Measurements from ENCODE around the gene PGM2.

Gene PGM2

DNA sequence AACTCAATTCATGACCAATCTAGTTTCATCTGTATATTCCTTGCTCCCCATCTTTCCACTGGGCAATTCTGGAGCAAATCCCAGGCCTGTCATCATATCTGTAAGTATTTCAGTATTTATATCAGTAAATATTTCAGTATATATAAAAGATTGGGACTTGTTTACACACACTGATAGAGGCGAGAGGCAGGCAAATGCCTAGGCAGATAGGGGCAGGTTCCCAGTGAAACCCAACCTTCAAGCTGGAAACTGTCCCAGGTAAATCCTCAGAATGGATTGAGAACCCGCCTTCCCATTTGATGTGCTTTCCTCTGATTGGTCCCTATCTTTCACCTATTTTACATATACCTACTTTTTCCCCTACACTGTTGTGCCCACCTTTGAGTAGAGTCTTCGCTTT is 40.6 kb downstream of the PGM2 start:
- H3K9ac ChIP-seq (ENCODE audit: low read depth, low read length), result no peak overlapping the region
- no peaks in the 10 kb centered on the region for H3K4me1 ChIP-seq (ENCODE audit: insufficient read depth, low read length)
- peaks cover 6% of the 10 kb centered on the region; the same call in 1 of the 2 replicates for H3K36me3 ChIP-seq (ENCODE audit: insufficient read depth, low read depth, low read length)
- H3K27ac ChIP-seq (ENCODE audit: low read length), result no peak overlapping the region
- no peaks in the 10 kb centered on the region for H3K27me3 ChIP-seq (ENCODE audit: insufficient read depth, low read length)
- no peaks in the 10 kb centered on the region for H3K9me3 ChIP-seq (ENCODE audit: insufficient read depth, low read depth, low read length)
- no peak overlapping the region for H3K4me3 ChIP-seq (ENCODE audit: low read length)

DNA sequence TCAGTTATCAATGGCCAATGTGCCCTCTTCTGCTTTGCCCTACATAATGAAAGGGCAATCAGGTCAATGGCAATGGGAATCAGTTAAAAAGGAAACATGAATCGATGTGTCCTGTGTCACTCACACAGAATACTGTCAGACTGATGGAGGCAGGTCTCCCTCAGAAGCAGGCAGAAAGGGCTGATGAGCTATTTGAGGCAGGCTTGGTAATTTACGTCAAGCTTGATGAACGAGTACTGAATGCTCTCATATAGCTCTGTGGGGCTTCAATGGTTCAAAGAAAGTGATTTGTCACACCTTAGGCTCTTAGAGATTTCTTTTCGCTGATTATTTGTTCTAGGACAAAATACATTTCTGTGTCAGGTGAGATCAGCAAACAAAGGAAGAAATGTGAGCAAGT is 41.8 kb downstream of the PGM2 start:
- Histone ChIP-seq H3K4me1 (ENCODE audit: insufficient read depth, low read length) (no peaks in the 10 kb centered on the region), H3K27me3 (ENCODE audit: insufficient read depth, low read length) (no peaks in the 10 kb centered on the region), H3K9me3 (ENCODE audit: insufficient read depth, low read depth, low read length) (no peaks in the 10 kb centered on the region), H3K9ac (ENCODE audit: low read depth, low read length) (no peak overlapping the region), H3K27ac (ENCODE audit: low read length) (no peak overlapping the region), H3K4me3 (ENCODE audit: low read length) (no peak overlapping the region), H3K36me3 (ENCODE audit: insufficient read depth, low read depth, low read length) (peaks cover 6% of the 10 kb centered on the region; the same call in 1 of the 2 replicates)

DNA sequence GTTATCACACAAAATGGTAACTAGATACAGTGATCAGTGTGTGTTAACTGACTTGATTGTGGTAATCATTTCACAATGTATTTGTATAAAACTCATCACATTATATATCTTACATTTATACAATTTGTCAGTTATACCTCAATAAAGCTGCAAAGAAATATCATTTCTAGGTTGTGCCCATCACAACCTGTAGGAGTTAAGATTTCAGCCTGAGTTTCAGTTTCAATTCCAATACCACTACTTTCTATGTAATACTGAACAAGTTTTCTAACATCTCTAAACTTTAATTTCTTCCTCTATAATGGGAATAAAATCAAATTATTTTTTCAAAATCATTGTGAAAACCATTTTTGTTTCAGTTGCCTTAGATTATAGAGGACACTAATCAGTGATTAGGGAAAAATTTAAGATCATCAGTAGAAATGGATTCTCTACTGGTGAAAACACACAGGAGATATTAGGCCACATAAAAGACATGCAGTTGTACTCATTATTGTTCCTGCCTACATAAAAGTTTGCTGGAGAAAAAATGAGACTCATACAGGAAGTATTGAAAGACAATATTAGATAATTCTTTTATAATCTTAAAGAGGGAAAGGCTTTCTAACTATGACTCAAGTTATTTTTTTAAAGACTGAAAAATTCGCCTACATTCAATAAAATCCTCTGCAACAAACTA is 46.0 kb downstream of the PGM2 start:
- Histone ChIP-seq H3K36me3 (ENCODE audit: insufficient read depth, low read depth, low read length) (no peaks in the 10 kb centered on the region), H3K9me3 (ENCODE audit: insufficient read depth, low read depth, low read length) (no peaks in the 10 kb centered on the region), H3K27ac (ENCODE audit: low read length) (no peak overlapping the region), H3K9ac (ENCODE audit: low read depth, low read length) (no peak overlapping the region), H3K4me3 (ENCODE audit: low read length) (no peak overlapping the region), H3K27me3 (ENCODE audit: insufficient read depth, low read length) (no peaks in the 10 kb centered on the region), H3K4me1 (ENCODE audit: insufficient read depth, low read length) (no peaks in the 10 kb centered on the region)

DNA sequence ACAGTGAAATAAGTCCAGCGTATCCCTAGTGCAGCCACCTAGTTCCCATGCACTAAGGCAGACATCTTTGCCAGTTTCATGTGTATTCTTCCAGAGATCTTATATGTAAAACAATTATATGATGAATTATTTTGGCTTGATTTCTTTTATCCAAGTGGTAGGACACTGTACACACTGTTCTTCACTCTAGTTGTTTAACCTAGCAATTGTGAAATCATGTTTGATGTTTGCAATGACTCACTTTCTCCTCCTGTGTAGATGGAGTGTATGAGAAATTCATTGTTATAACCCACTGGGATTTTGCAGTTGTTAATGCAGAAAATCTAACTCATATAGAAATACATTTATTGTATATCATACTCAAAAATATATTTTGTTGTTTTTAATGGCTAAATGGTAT is 46.9 kb downstream of the PGM2 start:
- Histone ChIP-seq H3K9me3 (ENCODE audit: insufficient read depth, low read depth, low read length) (no peaks in the 10 kb centered on the region), H3K4me1 (ENCODE audit: insufficient read depth, low read length) (no peaks in the 10 kb centered on the region), H3K27ac (ENCODE audit: low read length) (no peak overlapping the region)

DNA sequence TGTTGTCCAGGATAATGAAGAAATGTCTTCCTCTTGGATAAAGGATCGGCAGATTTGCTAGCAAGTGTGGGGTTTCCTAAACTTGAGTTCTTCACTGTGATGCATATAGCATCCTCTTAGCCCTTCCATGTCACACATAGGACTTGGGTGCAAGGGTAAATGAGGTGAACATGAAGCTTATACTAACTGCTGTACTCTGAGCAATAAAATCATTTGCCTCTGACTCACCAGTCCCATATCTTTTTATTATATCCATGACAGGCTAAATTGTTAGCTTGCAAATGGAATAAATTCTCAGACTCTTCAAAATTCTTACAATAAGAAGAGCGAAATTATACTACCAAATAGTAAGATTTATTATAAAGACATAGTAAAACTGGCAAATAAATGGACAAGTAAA is 49.7 kb downstream of the PGM2 start:
- Histone ChIP-seq H3K27me3 (ENCODE audit: insufficient read depth, low read length) (no peaks in the 10 kb centered on the region), H3K36me3 (ENCODE audit: insufficient read depth, low read depth, low read length) (no peaks in the 10 kb centered on the region), H3K9me3 (ENCODE audit: insufficient read depth, low read depth, low read length) (no peaks in the 10 kb centered on the region), H3K9ac (ENCODE audit: low read depth, low read length) (no peak overlapping the region), H3K27ac (ENCODE audit: low read length) (no peak overlapping the region), H3K4me3 (ENCODE audit: low read length) (no peak overlapping the region), H3K4me1 (ENCODE audit: insufficient read depth, low read length) (no peaks in the 10 kb centered on the region)

More for the DNA sequence above, 46.9 kb downstream of the PGM2 start:
- Histone ChIP-seq H3K4me3 (ENCODE audit: low read length) (no peak overlapping the region), H3K27me3 (ENCODE audit: insufficient read depth, low read length) (no peaks in the 10 kb centered on the region), H3K9ac (ENCODE audit: low read depth, low read length) (no peak overlapping the region), H3K36me3 (ENCODE audit: insufficient read depth, low read depth, low read length) (no peaks in the 10 kb centered on the region)

DNA sequence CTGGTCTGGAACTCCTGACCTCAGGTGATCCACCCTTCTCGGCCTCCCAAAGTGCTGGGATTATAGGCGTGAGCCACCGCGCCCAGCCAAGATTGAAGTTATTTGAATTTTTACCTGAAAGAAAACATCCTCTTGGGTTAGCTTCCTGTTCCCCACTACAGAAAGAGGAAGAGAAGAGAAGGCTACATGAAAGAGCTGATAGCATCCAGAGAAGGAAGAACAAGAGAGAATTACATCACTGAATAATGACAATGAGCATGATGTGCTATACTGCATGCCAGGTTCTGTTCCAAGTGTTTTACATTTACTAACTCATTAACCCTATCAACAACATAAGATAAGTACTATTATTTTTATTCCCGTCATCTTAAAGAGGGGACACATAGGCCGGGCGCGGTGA is 52.9 kb downstream of the PGM2 start:
- Histone ChIP-seq H3K4me1 (ENCODE audit: insufficient read depth, low read length) (no peaks in the 10 kb centered on the region), H3K9me3 (ENCODE audit: insufficient read depth, low read depth, low read length) (no peaks in the 10 kb centered on the region), H3K36me3 (ENCODE audit: insufficient read depth, low read depth, low read length) (no peaks in the 10 kb centered on the region), H3K9ac (ENCODE audit: low read depth, low read length) (no peak overlapping the region), H3K27me3 (ENCODE audit: insufficient read depth, low read length) (no peaks in the 10 kb centered on the region), H3K27ac (ENCODE audit: low read length) (no peak overlapping the region), H3K4me3 (ENCODE audit: low read length) (no peak overlapping the region)

DNA sequence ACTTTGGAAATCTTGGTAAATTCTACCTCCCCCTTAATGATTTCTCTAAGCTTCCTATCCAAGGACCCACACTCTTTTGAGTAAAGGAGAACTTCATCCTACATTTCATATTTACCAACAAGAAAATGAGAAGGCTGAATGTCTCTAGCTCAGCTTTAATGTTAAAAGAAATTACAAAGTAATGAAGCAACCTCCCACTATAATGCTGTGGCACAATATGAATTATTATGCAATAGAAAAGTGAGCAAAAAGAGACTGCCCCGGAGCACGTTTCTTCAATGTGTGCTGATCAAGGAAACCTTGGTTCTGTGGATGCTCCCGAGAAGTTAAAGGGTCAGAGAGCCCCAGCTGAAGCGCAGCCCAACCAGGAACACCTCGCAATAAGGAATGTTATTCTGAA is 55.3 kb downstream of the PGM2 start:
- Histone ChIP-seq H3K9ac (ENCODE audit: low read depth, low read length) (no peak overlapping the region), H3K27ac (ENCODE audit: low read length) (no peak overlapping the region), H3K27me3 (ENCODE audit: insufficient read depth, low read length) (0 out of 2 replicates have a peak, but pooled peaks cover 4% of the 10 kb centered on the region), H3K4me3 (ENCODE audit: low read length) (no peak overlapping the region), H3K4me1 (ENCODE audit: insufficient read depth, low read length) (no peaks in the 10 kb centered on the region), H3K36me3 (ENCODE audit: insufficient read depth, low read depth, low read length) (no peaks in the 10 kb centered on the region), H3K9me3 (ENCODE audit: insufficient read depth, low read depth, low read length) (no peaks in the 10 kb centered on the region)

DNA sequence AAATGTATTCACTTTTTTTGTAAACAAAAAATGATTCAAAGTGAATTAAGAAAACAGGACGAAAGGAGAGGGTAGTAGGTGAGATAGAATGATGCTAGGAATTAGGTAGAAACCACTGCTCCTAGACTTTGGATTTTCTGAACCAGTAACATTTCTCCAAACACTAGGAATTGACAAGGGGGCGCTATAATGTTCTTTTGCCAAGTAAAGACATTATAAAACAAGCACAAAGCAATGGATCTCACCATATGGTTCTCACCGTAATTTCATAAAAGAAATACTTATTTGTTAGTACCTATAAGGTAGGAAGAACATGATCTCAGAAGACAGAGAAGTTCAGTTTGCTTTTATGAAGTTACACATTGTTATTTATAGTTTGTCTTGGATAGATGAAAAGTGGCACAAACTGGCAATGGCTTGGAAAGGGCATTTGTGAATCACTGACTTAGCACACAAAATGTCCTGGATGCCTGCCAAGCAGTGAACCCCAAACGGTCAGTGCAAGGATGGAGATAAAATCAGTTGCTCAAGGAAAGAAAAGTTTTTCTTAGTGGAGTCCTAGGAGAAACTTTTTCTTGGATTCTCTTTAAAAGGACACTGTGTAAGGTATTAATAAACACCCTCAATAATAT is 56.3 kb downstream of the PGM2 start:
- no peak overlapping the region for H3K4me3 ChIP-seq (ENCODE audit: low read length)
- no peak overlapping the region for H3K27ac ChIP-seq (ENCODE audit: low read length)
- peaks cover 14% of the 10 kb centered on the region for H3K27me3 ChIP-seq (ENCODE audit: insufficient read depth, low read length)
- H3K36me3 ChIP-seq (ENCODE audit: insufficient read depth, low read depth, low read length), result no peaks in the 10 kb centered on the region
- H3K9ac ChIP-seq (ENCODE audit: low read depth, low read length), result no peak overlapping the region
- no peaks in the 10 kb centered on the region for H3K9me3 ChIP-seq (ENCODE audit: insufficient read depth, low read depth, low read length)
- no peaks in the 10 kb centered on the region for H3K4me1 ChIP-seq (ENCODE audit: insufficient read depth, low read length)

DNA sequence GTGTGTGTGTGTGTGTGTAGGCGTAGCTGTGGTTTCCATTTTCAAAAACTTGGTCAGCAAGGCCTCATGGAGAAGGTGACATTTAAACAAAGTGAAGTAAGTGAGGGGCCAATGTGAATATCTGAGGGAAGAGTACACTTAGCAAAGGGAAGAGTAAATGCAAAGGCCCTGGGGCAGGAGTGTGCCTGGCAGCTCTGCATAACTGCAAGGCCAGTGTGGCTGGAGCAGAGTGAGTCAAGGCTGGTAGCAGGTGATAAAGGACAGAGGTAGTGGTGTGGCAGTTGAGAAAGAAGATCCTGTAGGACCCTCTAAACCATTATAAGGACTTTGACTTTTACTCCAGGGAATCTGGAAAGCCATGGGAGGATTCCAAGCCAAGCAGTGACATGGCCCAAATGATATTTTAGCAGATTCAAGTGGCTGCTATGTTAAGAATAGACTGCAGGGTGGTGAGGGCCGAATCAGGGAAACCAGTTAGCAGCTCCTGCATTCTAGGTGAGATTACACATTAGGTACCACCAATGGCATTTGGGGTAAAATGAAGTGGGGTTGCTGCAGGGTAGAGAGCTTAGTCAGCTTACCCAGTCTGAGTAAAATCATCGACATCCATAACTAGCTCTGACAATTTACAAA is 58.5 kb downstream of the PGM2 start:
- H3K36me3 ChIP-seq (ENCODE audit: insufficient read depth, low read depth, low read length), result no peaks in the 10 kb centered on the region
- H3K27ac ChIP-seq (ENCODE audit: low read length), result no peak overlapping the region

DNA sequence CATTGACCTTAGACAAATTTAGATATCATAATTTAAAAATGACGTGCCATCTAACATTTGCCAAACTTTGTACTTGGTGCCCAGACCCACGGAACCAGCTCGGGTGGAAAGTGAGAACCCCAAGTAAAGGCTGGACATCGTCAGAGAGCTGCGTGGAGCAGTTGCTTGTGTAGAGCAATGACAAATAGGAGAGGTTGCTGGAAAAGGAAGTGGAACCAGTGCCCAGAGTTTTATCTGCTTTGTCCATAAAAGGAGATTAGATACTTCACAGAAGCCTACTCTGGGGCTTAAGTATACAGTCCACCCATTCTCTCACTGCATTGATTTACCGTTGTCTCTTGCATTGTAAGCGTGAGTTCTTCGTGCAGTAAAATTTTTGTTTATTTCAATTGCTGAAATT is 59.0 kb downstream of the PGM2 start:
- H3K4me1 ChIP-seq (ENCODE audit: insufficient read depth, low read length), result no peaks in the 10 kb centered on the region
- peaks cover 41% of the 10 kb centered on the region for H3K27me3 ChIP-seq (ENCODE audit: insufficient read depth, low read length)

More for the DNA sequence above, 58.5 kb downstream of the PGM2 start:
- Histone ChIP-seq H3K9ac (ENCODE audit: low read depth, low read length) (no peak overlapping the region), H3K4me1 (ENCODE audit: insufficient read depth, low read length) (no peaks in the 10 kb centered on the region), H3K4me3 (ENCODE audit: low read length) (no peak overlapping the region), H3K9me3 (ENCODE audit: insufficient read depth, low read depth, low read length) (no peaks in the 10 kb centered on the region), H3K27me3 (ENCODE audit: insufficient read depth, low read length) (peaks cover 35% of the 10 kb centered on the region)

DNA sequence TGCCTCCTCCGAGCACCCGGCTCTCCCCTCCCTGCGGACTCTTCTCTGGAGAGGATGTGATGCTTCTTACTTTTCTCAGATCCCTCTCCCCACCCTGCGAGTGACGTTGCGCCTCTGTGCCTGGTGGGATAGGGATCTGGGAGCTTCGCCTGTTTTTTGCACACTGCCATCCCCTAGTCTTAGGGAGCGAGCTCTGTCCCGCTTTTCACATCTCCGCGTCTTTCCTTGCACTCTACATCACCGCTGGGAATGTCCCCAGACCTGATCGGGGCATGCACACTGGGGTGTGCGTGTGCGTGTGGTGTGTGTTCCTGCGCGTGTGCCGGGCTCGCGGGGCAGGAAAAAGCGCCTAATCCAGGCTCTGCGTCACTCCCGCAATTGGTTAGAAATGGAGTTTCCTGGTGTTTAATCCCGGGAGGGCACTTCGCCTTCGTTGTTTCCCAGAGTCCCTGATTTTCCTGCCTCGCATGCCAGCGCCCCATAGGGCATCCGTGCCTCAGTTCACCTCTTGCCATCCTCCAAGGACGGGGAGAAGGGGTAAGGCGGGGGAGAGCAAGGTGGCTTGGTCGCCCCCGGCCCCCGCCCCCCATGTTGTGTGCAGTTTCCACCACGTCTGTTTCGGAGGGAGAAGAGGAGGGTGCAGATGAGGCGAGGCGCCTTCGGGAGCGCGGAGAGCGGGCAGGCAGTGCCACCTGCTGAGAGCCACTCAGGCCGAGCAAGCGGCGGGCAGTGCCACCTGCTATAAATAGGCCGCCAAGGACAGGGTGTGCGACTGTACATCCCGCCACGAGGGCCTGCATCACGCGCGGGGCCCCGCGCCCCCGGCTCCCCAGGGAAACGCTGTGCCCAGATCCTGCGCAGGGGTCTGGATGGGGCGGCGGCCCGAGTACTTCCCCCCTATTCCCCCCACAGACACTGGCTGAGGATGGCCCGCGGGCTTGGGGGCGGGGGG is 63.6 kb downstream of the PGM2 start:
- Histone ChIP-seq H3K9me3 (ENCODE audit: insufficient read depth, low read depth, low read length) (no peaks in the 10 kb centered on the region), H3K4me3 (ENCODE audit: low read length) (peak overlapping the region; percentile 68), H3K36me3 (ENCODE audit: insufficient read depth, low read depth, low read length) (no peaks in the 10 kb centered on the region), H3K9ac (ENCODE audit: low read depth, low read length) (no peak overlapping the region), H3K27me3 (ENCODE audit: insufficient read depth, low read length) (peaks cover 74% of the 10 kb centered on the region), H3K4me1 (ENCODE audit: insufficient read depth, low read length) (peaks cover 2% of the 10 kb centered on the region; the same call in 1 of the 2 replicates), H3K27ac (ENCODE audit: low read length) (no peak overlapping the region)

More for the DNA sequence above, 59.0 kb downstream of the PGM2 start:
- no peaks in the 10 kb centered on the region for H3K36me3 ChIP-seq (ENCODE audit: insufficient read depth, low read depth, low read length)
- no peaks in the 10 kb centered on the region for H3K9me3 ChIP-seq (ENCODE audit: insufficient read depth, low read depth, low read length)
- H3K9ac ChIP-seq (ENCODE audit: low read depth, low read length), result no peak overlapping the region
- H3K27ac ChIP-seq (ENCODE audit: low read length), result no peak overlapping the region
- H3K4me3 ChIP-seq (ENCODE audit: low read length), result no peak overlapping the region
